Measurements from ENCODE around the gene FGF12.

Gene FGF12

DNA sequence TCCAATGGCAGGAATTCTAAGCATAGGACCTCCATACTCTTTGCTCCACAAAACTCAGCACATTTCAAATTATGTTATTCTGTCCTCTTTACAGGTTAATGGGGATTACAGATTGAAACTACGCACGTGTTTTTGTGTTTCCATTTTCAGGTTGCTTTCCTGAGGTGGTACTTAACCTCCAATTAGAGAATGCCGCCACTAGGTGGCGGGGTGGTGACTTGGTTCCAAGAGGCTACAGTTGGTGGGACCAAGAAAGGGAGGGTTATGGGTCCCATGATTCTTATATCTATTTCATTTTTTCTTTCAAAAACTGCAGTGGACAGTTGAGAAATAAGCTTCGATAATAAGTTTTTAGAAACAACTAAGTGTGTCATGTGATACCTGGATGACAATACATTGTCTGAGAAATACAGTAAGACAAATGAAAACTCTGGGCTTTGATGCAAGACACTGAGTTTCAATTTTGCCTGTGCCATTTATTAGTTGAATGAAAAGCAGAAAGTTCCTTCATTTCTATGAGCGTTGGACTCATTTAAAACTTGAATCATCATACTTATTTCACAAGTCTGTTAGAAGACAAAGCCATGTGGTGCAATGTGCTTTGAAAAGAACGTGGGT is 539.0 kb downstream of the FGF12 start:
- no peak for DNase-seq (ENCODE audit: low read depth in 2 of 2)

DNA sequence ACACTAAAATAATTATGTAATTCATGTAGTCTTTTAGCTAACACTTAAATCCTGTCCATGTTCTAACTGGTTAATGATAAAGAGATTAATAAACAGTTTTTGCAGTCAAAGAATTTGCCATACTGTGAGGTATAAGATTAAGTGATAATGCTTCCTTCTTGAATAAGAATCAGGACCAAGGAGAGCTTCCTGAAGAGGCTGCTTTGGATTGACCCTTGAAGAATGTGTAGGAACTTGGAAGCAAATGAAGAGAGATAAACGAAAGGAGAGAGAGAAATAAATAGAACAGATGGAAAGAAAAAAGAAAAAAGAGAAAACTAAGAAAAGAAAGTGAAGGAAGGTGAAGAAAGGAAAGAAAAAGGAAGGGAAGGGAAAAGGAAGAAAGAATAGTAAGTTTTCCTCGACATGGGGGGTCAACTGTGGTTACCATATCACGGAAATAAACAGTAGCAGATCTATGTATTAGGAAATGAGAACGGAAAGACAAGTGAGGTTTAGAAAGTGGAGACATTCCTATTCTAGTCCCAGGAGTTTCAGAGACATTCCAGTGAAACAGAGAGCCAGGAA is 539.8 kb downstream of the FGF12 start:
- DNase-seq (ENCODE audit: low read depth in 2 of 2), result no peak

DNA sequence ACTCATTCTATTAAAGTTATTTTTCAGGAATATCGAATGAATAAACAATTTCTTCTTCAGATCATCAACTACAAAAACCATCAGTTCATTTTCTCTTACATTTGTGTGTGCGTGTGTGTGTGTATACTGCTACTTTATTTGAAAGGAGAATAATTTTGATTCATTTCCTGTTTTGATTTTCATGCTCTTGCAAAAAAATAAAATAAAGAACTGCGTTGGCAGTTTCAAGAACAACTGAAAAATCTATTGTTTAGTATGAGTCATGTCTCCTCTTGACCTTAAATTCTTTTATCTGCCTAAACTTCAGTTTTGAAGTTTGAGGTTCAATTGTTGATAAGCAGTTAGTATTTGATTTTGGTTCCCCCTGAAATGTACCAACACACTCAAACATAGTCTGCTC is 540.8 kb downstream of the FGF12 start:
- no peak for DNase-seq (ENCODE audit: low read depth in 2 of 2)

DNA sequence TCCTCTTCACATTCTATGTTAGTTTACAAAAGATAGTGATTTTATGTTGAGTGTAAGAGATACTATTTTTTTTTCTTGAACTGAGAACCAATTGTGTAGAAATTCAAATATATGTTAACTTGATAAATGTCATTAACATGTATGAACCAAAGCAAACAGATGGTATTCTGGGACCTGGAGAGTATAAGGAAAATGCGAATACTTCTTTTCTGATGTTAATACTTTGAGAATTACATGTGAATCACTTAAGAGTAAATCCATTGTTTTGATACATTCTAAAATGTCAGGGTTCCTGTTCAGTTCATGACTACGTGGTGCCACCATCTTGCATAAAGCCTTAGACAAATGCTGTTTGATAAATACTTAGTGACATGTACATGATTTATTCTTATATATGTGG is 541.3 kb downstream of the FGF12 start:
- no peak for DNase-seq (ENCODE audit: low read depth in 2 of 2)

DNA sequence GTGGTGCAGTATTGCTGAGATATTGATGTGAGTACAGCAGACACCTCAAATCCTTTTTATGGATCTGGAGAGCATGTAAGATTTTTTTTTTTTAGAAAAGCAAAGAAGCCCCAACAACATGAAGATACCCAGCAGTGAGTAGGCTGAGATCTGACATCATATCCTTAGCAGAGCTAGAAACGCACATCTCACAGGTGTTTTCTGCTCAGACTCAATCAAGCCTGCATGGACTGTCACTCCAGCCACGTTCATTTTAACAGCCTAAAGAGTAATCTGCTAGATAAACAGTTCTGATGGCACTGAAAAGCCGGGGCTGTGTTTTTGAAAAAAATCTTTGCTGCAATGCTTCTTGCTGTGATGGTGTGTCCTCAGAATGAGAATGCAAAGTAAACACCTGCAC is 544.2 kb downstream of the FGF12 start:
- DNase-seq (ENCODE audit: low read depth in 2 of 2), result no peak

DNA sequence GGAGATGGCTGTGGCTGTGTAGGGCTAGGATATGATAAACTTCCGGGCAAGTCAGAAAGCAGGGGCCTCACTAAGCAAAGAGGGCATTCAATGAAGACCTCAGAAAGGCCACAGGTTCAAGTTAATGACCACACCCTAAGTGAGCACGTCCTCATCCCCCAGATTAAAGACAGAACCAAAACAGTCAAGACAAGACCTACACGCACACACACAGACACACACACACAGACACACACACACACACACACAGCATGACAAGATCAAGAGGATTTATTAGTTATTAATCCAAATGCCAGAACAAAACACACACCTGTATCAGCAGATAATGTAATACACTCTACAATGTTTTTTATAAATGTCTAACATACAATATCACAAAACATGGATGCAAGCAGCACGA is 546.2 kb downstream of the FGF12 start:
- DNase-seq (ENCODE audit: low read depth in 2 of 2), result no peak

DNA sequence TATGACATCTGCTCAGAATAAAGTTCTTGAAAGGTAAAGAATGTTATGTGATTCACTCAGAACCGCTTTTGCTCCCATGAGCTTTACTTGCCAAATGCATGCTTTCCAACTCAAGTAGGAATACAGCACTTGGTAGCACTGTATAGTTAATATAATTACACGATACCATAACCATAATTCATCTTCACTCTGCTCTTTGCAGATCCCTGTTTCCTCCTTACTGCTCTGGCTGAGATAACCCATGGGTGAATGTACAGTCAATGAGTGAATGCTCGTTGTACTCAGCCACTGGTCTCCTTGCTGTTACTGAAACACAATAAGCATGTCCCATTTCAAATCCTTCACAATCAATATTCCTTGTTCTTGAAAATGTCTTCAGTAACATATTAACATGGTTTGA is 550.0 kb downstream of the FGF12 start:
- DNase-seq (ENCODE audit: low read depth in 2 of 2), result no peak

DNA sequence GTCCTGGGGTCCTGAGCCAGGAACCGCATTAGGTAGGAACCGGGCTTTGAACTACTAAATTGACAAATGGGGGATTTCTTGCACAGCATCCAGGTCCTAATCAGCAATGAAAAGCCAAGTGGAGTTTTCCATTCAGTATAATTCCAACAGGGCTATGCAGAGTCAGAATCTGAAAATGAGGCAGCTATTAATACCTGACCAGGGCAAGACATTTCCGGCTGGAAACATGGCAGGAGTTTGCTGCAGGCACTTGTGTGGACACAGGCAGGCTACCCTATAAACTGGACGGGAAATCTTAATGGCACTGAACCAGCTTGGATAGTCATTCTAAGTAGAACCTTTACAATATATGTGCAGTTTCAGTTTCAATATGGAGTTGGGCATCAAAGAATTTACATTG is 553.1 kb downstream of the FGF12 start:
- no peak for DNase-seq (ENCODE audit: low read depth in 2 of 2)

DNA sequence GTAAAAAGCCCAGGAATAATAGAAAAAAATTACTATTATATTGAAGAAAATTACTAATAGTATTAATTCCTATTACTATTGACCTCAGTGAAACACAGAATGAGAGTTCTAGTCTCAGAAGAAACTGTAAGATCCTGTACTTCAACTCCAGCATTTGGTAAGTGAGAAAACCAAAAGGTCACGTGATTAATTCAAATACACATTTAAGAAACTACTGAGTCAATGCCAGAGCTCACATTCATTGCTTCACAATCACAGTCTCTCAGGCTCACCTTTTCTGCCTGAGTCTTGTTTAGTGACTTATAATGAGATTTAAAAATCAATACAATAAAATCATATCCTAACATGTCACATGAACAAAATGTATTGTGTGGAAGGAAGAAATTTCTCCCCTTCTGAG is 556.1 kb downstream of the FGF12 start:
- DNase-seq (ENCODE audit: low read depth in 2 of 2), result no peak

DNA sequence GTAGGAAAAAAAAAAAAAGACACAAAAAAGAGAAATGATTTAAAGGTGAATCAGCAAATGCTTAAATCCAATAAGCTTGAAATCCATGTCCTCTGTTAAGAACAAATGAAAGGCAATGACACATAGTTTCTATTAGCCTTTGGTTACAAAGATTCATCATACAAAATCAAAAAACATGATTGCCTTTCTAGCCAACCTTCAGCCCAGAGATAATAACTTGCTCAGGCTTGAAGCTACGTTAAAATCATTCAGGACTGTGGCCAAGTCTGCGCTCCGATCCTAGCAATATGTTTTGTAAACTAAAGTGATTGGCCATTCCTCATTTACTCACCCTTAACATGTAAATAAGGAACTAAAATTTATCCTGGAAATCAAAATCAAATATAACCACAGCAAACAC is 556.7 kb downstream of the FGF12 start:
- no peak for DNase-seq (ENCODE audit: low read depth in 2 of 2)

DNA sequence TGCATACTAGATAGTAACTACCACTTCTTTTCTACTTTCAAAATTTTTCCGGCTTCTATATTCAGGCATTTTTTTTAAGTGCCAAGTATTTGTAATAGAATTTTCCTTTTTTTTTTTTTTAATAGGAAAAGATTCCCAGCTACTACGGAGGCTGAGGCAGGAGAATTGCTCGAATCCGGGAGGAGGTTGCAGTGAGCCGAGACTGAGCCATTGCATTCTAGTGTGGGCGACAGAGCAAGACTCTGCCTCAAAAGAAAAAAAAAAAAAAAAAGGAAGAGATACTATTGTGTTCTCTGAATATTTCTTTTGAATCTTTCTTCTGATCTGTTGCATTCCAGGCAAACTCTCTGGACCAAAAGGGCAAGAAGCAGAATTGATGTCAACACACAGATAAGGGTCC is 557.3 kb downstream of the FGF12 start:
- no peak for DNase-seq (ENCODE audit: low read depth in 2 of 2)

DNA sequence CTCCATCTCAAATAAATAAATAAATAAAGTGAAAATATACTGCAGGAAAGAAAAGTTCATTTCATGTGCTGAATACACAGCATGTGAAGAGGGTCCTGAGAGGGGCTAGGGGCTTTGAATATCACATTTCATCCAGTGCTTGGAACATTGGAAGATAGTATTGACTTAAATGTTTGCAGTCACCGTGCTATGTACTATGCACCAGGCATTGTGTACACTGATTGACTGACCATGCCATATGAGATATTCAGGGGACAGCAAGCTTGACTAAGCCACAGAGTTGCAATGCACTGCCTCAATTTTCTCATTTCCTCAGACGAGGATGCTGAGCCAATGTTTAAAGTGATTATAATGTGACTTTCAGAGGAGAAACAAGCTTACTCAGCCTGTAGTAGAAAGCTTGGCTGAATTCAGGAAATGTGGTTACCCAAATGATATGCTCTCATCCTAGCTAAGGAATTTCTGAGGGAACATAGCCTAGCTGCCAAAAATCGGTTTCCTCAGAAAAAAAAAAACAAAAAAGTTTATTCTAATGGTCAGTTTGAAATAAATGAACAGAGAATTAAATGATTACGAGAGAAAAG is 557.9 kb downstream of the FGF12 start:
- no peak for DNase-seq (ENCODE audit: low read depth in 2 of 2)

DNA sequence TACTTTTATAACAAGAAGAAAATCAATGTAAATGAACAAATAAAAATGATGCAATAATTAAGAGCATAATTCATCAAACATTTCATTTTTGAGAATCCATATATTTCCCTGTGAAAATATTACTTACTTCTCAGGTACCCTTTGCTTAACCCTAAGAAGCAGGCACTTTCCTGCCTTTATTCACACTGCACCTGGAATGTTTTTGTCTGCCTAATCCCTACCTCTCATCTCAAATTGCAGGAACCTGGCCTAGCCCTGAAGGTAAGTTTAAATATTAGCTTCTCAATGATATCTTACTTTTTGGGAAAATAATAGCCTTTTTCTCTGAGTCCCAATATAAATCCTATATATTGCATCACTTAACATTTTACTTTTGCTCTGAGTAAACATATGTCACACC is 559.1 kb downstream of the FGF12 start:
- no peak for DNase-seq (ENCODE audit: low read depth in 2 of 2)

DNA sequence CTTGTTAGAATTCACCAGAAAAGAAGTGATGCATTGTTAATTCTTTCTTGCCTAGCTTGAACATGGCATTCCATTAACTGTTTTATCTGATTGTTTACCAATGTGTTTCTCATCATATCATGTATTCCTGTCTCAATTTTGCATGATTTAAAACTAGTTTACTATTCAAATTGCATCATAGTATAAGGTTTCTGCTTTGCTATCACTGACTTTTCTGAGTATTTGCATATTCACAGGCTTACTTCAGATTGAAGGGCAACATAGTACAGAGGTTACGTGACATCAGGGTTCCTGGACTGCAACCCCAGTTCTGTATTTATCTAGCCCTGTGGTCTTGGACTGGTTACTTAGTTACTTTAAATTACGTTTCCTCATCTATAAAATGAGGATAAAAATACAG is 561.8 kb downstream of the FGF12 start:
- DNase-seq (ENCODE audit: low read depth in 2 of 2), result no peak

DNA sequence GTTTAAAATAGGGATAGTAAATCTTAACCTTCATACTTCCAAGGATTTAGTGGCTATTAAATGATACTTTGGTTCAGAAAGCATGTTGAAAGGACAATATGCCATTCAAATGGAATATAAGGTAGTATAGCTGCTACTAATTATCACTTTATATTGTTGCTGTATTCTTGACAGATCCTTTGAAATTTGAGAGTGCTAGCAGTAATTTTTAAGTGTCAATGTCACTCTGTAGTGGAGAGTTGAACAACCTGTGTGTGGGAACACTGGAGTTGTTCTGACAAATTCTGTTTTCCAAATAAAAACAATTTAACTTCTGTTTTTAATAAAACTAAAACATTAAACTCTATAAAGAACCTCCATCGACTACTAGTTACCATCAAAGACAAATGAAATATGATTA is 565.7 kb downstream of the FGF12 start:
- DNase-seq (ENCODE audit: low read depth in 2 of 2), result no peak

DNA sequence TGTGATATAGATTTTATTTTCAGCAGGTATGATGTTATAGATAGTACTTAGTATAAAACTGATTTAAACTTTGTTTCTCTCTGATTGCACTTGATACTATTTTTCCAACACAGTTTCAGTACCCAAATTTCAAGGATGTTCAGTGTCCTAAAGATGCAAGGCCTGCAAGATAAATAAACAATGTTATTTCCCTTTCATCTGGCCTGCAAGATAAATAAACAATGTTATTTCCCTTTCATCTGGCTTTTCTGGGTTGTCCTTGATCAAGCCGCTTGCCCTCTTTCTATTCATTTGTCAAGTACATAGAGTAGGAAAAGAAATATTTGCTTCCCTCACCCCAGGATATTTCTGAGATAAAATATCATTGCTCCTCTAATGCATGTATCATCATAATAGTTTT is 571.0 kb downstream of the FGF12 start:
- DNase-seq (ENCODE audit: low read depth in 2 of 2), result no peak

DNA sequence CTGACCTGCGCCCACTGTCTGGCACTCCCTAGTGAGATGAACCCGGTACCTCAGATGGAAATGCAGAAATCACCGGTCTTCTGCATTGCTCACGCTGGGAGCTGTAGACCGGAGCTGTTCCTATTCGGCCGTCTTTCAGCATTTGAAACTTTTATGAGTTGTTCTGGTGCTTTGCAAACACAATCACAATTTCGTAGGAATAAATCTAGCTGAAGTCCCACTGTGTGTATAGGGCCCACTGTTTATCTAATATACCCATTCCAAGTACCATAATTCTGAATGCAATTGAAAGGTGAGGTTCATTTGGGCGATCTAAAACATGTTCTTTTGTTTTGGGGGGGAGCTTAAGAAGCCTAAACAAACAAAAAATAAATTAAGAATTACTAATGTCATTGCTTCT is 572.1 kb downstream of the FGF12 start:
- DNase-seq (ENCODE audit: low read depth in 2 of 2), result no peak

DNA sequence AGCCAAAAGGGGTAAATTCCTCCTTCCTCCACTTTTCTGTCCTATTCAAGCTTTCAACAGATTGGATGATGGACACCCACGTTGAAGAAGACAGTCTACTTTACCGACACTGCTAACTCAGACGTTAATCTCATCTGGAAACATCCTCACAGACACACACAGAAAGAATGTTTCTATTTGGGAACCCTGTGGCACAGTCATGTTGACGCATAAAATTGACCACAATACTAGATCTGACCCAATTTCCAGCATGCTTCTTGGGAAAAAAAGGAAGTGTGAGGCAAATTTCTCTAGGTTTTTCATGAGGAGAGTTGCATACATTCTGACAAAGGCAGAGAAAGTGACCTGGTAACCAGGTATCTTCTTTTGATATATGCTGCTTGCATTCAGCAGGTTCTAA is 594.1 kb downstream of the FGF12 start:
- DNase-seq (ENCODE audit: low read depth in 2 of 2), result no peak

DNA sequence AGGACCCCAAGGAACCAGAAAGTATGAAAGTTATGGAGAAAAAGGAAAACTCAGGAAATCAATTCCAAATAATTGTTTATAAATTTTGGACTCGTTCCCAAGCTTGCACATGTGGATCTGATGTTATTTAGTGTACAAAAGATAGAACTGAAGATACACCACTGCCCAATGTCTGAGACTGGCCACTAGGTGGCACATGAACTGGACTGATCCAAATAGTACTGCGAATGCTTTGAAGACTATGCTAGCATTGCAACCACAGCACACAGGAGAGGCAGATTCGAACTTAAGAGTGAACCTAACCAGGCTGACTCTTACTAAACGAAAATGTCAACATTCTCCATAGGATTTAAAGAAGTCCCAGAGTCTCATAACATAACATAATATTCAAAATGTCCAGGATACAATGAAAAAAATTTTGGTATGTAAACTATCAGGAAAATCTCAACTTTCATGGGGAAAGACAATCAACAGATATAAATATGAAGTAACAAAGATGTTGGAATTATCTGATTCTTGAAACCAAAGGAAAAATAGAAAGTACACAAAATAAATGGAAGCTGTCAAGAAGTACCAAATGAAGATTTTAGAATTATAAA is 596.7 kb downstream of the FGF12 start:
- DNase-seq (ENCODE audit: low read depth in 2 of 2), result no peak

DNA sequence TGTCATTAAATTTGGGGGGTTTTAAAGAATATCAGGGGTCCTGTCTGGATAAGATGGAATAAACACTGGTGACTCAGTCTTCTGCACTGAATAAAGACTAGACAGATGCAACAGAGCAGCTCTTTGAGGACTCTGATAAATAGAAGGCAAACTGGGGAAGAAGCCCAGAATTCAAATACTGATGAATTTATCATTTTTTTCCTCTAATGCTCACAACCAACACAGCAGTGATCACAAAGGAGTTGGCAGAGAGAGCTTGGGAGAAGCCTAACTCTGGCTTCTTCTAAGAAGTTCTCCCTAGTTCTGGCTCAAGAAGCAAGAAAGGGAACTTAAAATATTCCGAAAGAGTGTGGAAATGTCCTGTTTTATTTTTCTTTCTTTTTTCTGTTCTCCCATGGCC is 597.8 kb downstream of the FGF12 start:
- no peak for DNase-seq (ENCODE audit: low read depth in 2 of 2)

DNA sequence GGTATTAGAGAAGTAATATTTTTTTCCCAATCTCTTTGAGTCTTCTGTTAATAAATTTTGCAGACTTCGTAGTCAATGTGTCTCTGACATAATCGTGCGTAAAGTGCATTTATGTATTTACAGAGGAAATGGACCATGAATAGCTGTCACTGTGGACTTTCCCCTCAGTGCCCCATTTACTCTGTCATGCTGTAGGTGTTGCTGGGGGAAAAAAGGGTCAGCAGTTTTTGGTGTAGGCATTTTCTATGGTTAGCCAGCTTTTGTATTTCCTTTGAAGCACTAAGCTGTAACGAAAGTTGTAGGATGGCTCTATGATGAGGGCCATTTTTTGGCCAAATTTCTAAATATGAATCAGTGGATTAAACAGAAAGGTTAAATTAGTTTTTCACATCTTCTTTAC is 598.4 kb downstream of the FGF12 start:
- no peak for DNase-seq (ENCODE audit: low read depth in 2 of 2)

DNA sequence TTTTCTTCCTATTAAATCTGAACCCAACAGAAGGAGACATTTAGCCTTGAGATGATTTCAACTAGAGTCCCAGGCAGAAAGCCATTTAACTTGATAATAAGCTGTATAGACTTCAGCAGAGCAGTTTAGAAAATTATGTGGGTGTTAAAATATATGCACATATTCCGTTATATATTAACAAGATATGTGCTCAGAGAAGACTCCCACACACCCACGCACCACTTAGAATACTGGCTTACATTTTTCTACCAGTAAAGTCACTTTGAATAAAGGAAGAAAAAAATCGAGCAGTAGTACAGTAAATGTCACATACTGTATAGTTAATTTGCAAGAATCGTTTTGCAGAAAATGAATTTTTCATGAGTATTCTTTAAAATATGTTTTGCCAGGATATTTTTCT is 599.3 kb downstream of the FGF12 start:
- DNase-seq (ENCODE audit: low read depth in 2 of 2), result no peak

DNA sequence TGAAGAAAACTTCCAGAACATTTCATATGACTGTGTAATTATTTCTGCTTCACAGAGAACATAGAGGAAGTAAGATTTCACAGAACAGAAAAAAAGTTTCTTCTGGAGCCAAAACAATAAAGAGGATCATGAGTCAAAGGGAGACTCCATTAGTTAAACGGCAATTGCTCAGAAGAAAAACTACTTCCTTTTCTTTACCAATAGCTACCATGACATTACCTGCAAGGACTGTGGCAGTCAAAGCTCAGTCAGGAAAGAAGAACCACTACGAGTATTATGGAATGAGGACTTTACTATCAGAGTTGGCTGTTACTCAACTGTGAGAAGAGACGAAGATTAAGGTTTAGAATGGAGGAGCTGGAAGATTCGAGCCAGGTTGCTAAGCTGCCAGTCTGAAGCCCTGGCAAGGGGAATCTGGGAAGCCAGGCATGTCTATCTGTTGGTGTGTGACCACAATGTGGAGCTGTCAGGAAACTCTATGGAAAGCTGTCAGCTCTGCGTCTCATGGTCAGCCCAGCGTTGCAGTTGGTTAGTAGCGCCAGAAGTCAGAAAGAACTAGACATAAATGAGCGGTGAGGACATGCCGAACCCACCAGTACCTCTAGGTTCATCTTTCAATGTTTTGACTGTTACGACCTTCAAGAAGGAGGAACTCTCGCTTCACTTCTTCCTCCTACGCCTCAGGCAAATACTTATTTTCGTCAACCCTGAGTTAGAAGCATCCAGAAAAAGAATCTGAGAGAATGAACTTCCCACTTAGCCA is 604.3 kb downstream of the FGF12 start:
- DNase-seq (ENCODE audit: low read depth in 2 of 2), result no peak
